SK-N-SH (cell line): ENCODE data around the gene DIRAS1.

Source experiments
- GABPA ChIP-seq: IDR thresholded peaks from 2 replicates; pipeline ENCODE4 v1.4.0; 2012; ENCODE audit warnings: low read depth, mild to moderate bottlenecking
- JUND ChIP-seq: IDR thresholded peaks from 2 replicates; pipeline ENCODE4 v1.4.0; 2012
- NRF1 ChIP-seq: IDR thresholded peaks from 2 replicates; pipeline ENCODE4 v1.6.1; 2012; ENCODE audit warnings: low read depth, mild to moderate bottlenecking, low read length
- RXRA ChIP-seq: IDR thresholded peaks from 2 replicates; pipeline ENCODE4 v1.4.0; 2012; ENCODE audit warnings: low read depth, mild to moderate bottlenecking, borderline replicate concordance
- YY1 ChIP-seq: IDR thresholded peaks from 2 replicates; pipeline ENCODE4 v1.4.0; 2012; ENCODE audit warnings: low read depth, mild to moderate bottlenecking
- TF ChIP-seq, protein P1 (sequence below): IDR thresholded peaks from 2 replicates; pipeline ENCODE4 v1.4.0; 2012; ENCODE audit warnings: low read depth
- TF ChIP-seq, protein P2 (sequence below): fragments of 200-600 bp; sonication (generic); IDR thresholded peaks from 2 replicates; pipeline ENCODE4 v1.6.1; 2017; ENCODE audit warnings: antibody characterized with exemption, mild to moderate bottlenecking, moderate library complexity
- TF ChIP-seq, protein P3 (sequence below): IDR thresholded peaks from 2 replicates; pipeline ENCODE4; 2012

DNA sequence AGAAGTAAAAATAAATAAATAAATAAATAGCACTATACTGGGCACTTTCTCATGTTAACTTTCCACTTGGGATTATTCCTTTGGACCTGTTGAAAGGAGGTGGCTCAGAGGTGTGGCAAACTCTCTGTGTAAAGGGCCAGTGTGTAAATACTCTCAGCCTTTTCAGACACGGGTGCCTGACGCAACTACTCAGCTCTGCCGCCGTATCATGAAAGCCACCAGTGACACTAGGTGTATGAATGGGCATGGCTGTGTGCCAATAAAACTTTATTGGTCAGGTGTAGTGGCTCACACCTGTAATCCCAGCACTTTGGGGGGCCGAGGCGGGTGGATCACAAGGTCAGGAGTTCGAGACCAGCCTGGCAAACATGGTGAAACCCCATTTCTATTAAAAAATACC lies 38.8 kb upstream of the DIRAS1 start:
- TF ChIP-seq, protein P1, sequence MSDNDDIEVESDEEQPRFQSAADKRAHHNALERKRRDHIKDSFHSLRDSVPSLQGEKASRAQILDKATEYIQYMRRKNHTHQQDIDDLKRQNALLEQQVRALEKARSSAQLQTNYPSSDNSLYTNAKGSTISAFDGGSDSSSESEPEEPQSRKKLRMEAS: no peak
- TF ChIP-seq NRF1 (no peak), GABPA (no peak), YY1 (no peak), RXRA (no peak), JUND (no peak)
- TF ChIP-seq, protein P2, sequence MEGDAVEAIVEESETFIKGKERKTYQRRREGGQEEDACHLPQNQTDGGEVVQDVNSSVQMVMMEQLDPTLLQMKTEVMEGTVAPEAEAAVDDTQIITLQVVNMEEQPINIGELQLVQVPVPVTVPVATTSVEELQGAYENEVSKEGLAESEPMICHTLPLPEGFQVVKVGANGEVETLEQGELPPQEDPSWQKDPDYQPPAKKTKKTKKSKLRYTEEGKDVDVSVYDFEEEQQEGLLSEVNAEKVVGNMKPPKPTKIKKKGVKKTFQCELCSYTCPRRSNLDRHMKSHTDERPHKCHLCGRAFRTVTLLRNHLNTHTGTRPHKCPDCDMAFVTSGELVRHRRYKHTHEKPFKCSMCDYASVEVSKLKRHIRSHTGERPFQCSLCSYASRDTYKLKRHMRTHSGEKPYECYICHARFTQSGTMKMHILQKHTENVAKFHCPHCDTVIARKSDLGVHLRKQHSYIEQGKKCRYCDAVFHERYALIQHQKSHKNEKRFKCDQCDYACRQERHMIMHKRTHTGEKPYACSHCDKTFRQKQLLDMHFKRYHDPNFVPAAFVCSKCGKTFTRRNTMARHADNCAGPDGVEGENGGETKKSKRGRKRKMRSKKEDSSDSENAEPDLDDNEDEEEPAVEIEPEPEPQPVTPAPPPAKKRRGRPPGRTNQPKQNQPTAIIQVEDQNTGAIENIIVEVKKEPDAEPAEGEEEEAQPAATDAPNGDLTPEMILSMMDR: no peak
- TF ChIP-seq, protein P3, sequence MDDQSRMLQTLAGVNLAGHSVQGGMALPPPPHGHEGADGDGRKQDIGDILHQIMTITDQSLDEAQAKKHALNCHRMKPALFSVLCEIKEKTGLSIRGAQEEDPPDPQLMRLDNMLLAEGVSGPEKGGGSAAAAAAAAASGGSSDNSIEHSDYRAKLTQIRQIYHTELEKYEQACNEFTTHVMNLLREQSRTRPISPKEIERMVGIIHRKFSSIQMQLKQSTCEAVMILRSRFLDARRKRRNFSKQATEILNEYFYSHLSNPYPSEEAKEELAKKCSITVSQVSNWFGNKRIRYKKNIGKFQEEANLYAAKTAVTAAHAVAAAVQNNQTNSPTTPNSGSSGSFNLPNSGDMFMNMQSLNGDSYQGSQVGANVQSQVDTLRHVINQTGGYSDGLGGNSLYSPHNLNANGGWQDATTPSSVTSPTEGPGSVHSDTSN: no peak
